Lower lobe of right lung (tissue), 2 donors: ENCODE data around the gene EEFSEC. TPM values are rescaled to one million over a fixed set of nuclear protein-coding genes. Genes with fewer than 3 reads are reported as not detected.
A peak's percentile ranks its signal among the peaks of the same experiment; 100 is the strongest.

Source experiments
- ATAC-seq, 2 donors: fragments of 200-7000 bp; cut with Tn5 transposase; one replicate each; pipeline ENCODE4 v1.9.1; 2020 to 2022; ENCODE audit warnings: mild to moderate bottlenecking in 2 of 2, moderate library complexity in 2 of 2
- DNase-seq: peaks from one replicate; pipeline ENCODE4 v3.0.0-alpha.2; 2020
- H3K27ac ChIP-seq: fragments of 200-600 bp; one replicate; pipeline ENCODE4 v1.8.0; 2022
- H3K27me3 ChIP-seq: fragments of 200-600 bp; one replicate; pipeline ENCODE4 v1.8.0; 2022; ENCODE audit warnings: low read depth
- H3K36me3 ChIP-seq: fragments of 200-600 bp; one replicate; pipeline ENCODE4 v1.8.0; 2022; ENCODE audit warnings: mild to moderate bottlenecking
- H3K4me1 ChIP-seq: fragments of 200-600 bp; one replicate; pipeline ENCODE4 v1.8.0; 2022
- H3K4me3 ChIP-seq: fragments of 200-600 bp; one replicate; pipeline ENCODE4 v1.8.0; 2022; ENCODE audit warnings: mild to moderate bottlenecking
- H3K9me3 ChIP-seq: fragments of 200-600 bp; one replicate; pipeline ENCODE4 v1.8.0; 2022
- CTCF ChIP-seq: fragments of 200-600 bp; IDR thresholded peaks from one replicate; pipeline ENCODE4 v1.8.0; 2022; ENCODE audit warnings: antibody characterized with exemption, mild to moderate bottlenecking
- intact Hi-C: fragments of 100-400 bp; cut with DNase I; formaldehyde crosslinking; loops from one replicate; pipeline ENCODE4 v1.11.0; 2022
- total RNA-seq: library from RNA; stranded (reverse); fragmentation: NEBNext Ultra II Directional; extraction: Animal tissue kit (Norgen Biotek cat#: 25700); gene quantifications from one replicate; pipeline ENCODE4 v1.2.1, GENCODE V29; 2021
- donor health status: DM: no; HTN: yes; CAD: no; lungs with severe emphysema.

The EEFSEC gene
- total RNA-seq, 1 donor from 2014 or later = 15.6 TPM

GRCh38 chr3:128323206-128324081, 170.2 kb downstream of the EEFSEC start:
- Histone ChIP-seq H3K9me3 (no peaks in the 10 kb centered on the region), H3K27ac (no peak overlapping the region), H3K27me3 (no peaks in the 10 kb centered on the region), H3K4me3 (no peak overlapping the region), H3K4me1 (no peaks in the 10 kb centered on the region), H3K36me3 (peaks cover 13% of the 10 kb centered on the region)
- DNase-seq = peak; percentile 41
- intact Hi-C loops = no loop called here
- peak; percentile 36 to 57 for ATAC-seq
- TF ChIP-seq CTCF = no peak

GRCh38 chr3:128324911-128325592, 171.8 kb downstream of the EEFSEC start:
- H3K9me3 ChIP-seq = no peaks in the 10 kb centered on the region
- no peak for TF ChIP-seq CTCF
- H3K27me3 ChIP-seq = no peaks in the 10 kb centered on the region
- DNase-seq = no peak
- peaks cover under 1% of the 10 kb centered on the region for H3K36me3 ChIP-seq
- H3K4me3 ChIP-seq = no peak overlapping the region
- no peak for ATAC-seq
- no peaks in the 10 kb centered on the region for H3K4me1 ChIP-seq
- H3K27ac ChIP-seq = no peak overlapping the region
- intact Hi-C loops = no loop called here

GRCh38 chr3:128326051-128326823, 173.0 kb downstream of the EEFSEC start:
- no peak for ATAC-seq
- H3K9me3 ChIP-seq = no peaks in the 10 kb centered on the region
- no peak overlapping the region for H3K4me3 ChIP-seq
- no peaks in the 10 kb centered on the region for H3K36me3 ChIP-seq
- intact Hi-C loops = no loop called here
- no peak for TF ChIP-seq CTCF
- H3K27me3 ChIP-seq = no peaks in the 10 kb centered on the region
- no peak for DNase-seq
- no peaks in the 10 kb centered on the region for H3K4me1 ChIP-seq
- no peak overlapping the region for H3K27ac ChIP-seq

GRCh38 chr3:128327606-128328031, 174.3 kb downstream of the EEFSEC start:
- no peak for TF ChIP-seq CTCF
- DNase-seq (peak; percentile 30), ATAC-seq (no peak)

More at GRCh38 chr3:128327606-128328031, 174.3 kb downstream of the EEFSEC start:
- no peaks in the 10 kb centered on the region for H3K36me3 ChIP-seq
- H3K4me3 ChIP-seq = no peak overlapping the region
- H3K27me3 ChIP-seq = no peaks in the 10 kb centered on the region
- no peaks in the 10 kb centered on the region for H3K4me1 ChIP-seq
- H3K9me3 ChIP-seq = no peaks in the 10 kb centered on the region
- H3K27ac ChIP-seq = no peak overlapping the region
- intact Hi-C loops = no loop called here
